Measurements from ENCODE around the gene TAF6L. TPM values are rescaled to one million over a fixed set of nuclear protein-coding genes. Genes with fewer than 3 reads are reported as not detected.
A peak's percentile ranks its signal among the peaks of the same experiment; 100 is the strongest.

TAF6L gene
- total and polyA plus RNA-seq, 9 of the 15 experiments (the other 6 are each of a cell fraction or from before 2014, with no cell fraction given): 0.04 to 45.5 (median 20.8) TPM

GRCh38 chr11:62786318-62787004, 15.3 kb downstream of the TAF6L start (continued):
- no peak for TF ChIP-seq ZNF318 (IDR thresholded peaks at IDR 0.05; ENCODE audit: borderline replicate concordance in 1 of 2, low read depth in 1 of 2)
- no peak for TF ChIP-seq HMG20B (CRISPR knock-in tag; IDR thresholded peaks at IDR 0.05)
- no peak for TF ChIP-seq POLR3G (IDR thresholded peaks at IDR 0.05; ENCODE audit: extremely low read depth, insufficient read length, insufficient replicate concordance)
- TF ChIP-seq ZFP36 (IDR thresholded peaks at IDR 0.05; ENCODE audit: low read depth, low read length, partially characterized antibody): no peak
- TF ChIP-seq CCAR2 (IDR thresholded peaks at IDR 0.05; ENCODE audit: low read depth, low read length): no peak
- no peak for TF ChIP-seq ATF4 (CRISPR knock-in tag; IDR thresholded peaks at IDR 0.05)
- no peak for TF ChIP-seq POLR2H (tag; IDR thresholded peaks at IDR 0.05; ENCODE audit: low read depth)
- no peak for TF ChIP-seq ARID3B (CRISPR knock-in tag; IDR thresholded peaks at IDR 0.05; ENCODE audit: borderline replicate concordance)
- TF ChIP-seq SIN3A (IDR thresholded peaks at IDR 0.05; ENCODE audit: borderline replicate concordance in 2 of 2, control insufficient read depth in 1 of 2, low read depth in 2 of 2, low read length in 2 of 2): peak in 1 of 2 experiments; percentile 36; a peak in 2 of 4 replicates
- no peak for TF ChIP-seq ZNF197 (CRISPR knock-in tag; IDR thresholded peaks at IDR 0.05; ENCODE audit: low read depth)
- TF ChIP-seq NKRF (IDR thresholded peaks at IDR 0.05; ENCODE audit: borderline replicate concordance): no peak
- no peak for TF ChIP-seq MED1 (CRISPR knock-in tag; IDR thresholded peaks at IDR 0.05; ENCODE audit: borderline replicate concordance)
- TF ChIP-seq SMARCA5 (IDR thresholded peaks at IDR 0.05): 0 out of 2 replicates have a peak, but pooled peaks have one; percentile 13
